Epithelial cell of prostate (primary cell): Measurements from ENCODE around the gene TRIB2.
"Not testable (repeated sequence)": the region's sequence is repeated elsewhere in the genome, so short reads cannot be mapped to it uniquely, and the experiment has no call there.

Experiments
- DNase-seq: peaks from one replicate; pipeline ENCODE4 v3.0.0-alpha.2; 2011; ENCODE audit warnings: low read depth, low spot score
- H3K27ac ChIP-seq: fragments of 450-650 bp; 2 replicates; pipeline ENCODE4 v1.5.1; 2017; ENCODE audit warnings: mild to moderate bottlenecking

TRIB2 gene

DNA sequence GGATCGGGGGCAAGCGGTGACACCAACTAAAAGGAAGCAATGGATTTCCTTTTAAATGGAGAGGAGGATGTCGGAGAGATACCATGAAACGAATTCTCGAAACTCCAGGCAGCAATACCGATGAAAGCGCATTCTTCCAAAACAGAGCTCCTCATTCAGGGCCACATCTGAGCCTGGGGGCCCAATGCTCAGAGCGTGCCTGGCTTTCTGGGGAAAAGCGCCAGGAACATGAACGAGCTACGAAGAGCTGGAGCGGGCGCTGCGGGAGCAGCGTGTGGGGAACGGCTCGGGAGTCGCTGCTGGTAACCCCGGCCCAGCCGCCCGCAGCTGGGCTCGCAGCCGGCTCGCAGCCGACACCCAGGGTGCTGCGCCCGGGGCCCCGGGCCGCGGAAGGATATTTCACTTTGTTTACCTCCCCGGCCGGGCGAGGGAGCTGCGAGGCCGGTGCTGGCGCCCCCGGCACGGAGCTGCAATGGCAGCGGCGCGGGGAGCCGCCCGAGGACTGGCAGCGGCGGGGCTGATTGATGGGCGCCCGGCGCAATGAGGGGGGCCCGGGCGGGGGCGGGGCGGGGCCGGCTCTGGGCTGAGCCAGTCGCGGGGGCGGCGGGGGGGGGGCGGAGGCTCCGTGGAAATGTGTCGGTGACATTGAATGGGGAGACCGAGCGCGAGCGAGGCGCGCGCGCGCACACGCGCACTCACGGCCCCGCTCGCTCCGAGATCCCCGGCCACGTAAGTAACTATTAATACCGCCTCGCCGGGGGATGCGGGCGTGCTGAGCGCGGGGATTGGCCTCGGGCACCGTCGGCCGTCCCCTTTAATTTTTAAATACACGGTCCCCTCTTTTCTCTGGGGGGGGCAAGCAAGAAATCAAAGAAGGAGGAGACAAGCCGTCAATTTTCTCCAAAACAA, at the start of gene TRIB2:
TSS of gene TRIB2 (plus strand) at position 655 of the 909 bp plus-strand sequence. CDS start 1,372 bp downstream, outside the sequence.
- DNase-seq = peak; percentile 43
- peak within 1 kb of the TSS; percentile 81 for H3K27ac ChIP-seq

DNA sequence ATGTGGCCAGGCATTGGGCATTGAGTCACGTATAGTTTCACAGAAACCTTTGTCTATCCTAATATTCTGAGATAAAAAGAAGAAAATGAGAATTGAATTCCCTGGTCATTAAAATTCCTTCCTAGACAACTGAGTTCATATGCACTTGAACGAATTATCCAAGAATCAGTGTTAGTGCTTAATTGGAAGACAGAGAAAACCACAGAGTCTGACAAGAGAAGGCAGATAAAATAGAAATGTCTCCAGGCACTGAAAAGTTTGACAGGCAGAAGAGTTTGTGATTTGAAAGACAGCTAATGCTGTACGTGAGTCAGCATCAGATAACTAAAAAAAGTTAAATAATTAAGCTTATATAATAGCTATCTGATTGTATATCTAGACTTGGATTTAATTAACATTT, 47.7 kb upstream of the TRIB2 start:
- DNase-seq = no peak

DNA sequence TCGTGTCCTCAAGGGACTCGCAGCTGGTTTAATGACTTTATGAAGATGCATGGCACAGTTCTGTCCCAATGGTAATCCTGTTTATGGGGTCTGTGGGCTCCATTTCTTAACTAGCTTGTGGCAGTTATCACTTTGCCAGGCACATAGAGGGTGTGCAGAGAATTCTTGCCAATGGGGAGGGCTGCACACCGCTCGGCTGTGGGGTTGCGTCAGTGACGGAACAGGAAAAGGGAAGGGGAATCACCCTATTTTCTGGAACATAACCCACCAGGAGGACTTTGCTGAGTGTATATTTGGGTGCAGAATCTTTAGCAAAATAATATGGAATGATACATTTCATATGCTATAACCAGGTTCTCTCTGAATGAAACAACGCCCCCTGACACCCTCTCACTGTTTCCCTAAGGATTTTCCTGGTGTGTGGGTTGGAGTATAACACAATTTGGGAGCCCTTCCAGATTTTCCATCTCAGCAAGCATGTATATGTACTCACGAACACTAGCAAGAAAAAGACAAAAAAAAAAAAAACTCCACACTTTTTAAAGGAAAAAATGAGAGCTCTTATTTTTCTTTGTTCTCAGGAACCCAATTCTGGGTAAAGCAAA, 43.9 kb upstream of the TRIB2 start:
- H3K27ac ChIP-seq = no peak overlapping the region
- no peak for DNase-seq

More for the DNA sequence above, 47.7 kb upstream of the TRIB2 start:
- no peak overlapping the region for H3K27ac ChIP-seq

DNA sequence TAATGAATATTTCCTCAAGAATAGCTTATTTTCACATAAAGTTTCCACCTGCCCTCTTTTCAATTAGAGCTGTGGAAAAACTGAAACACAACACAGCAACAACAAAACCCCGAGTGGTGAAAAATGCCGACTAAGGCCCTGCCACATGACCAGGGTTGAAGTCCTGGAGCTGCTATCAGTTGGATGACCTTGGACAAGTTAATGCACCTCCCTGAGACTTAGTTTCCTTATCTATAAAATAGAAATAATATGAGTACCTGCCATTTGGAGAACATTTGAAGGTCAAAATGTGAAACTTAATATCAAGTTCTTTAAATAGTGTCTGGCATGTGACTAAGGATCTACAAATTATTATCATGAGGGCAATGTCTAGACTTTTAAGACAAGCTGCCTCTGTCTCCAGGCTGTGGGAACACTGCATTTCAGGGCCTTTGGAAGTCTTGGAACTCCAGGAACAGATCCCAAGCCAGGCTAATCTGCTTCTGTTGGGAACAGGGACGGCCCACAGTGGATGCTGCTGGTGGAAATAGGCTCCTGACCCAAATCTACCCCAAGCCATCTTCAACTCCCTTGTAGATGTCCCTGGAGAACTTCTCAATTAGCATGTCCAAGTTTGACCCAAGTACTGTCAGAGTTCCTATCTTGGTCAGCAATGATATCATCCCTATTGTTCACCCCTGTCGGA, 42.0 kb upstream of the TRIB2 start:
- DNase-seq = no peak
- no peak overlapping the region for H3K27ac ChIP-seq

DNA sequence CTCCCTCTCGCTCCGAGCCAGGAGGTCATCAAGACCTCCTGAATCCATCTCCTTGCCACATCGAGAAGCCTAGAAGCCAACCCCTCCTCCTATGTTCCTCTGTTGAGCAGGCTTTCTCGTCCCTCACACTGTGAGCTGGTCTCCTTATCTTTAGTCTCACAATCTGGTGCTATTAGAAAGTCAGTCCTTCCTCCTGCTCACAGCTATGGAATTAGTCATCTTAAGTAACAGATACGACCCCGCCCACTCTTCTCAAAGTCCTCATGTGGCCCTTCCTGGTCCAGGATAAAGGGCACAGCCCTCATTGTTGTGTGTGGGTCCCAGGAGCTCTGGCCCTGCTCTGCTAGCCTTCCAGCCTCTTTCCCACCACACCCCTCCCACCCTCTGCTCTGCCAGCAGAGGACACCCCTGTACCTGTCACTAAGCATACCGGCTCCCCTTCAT, 41.4 kb upstream of the TRIB2 start:
- no peak overlapping the region for H3K27ac ChIP-seq
- no peak for DNase-seq

DNA sequence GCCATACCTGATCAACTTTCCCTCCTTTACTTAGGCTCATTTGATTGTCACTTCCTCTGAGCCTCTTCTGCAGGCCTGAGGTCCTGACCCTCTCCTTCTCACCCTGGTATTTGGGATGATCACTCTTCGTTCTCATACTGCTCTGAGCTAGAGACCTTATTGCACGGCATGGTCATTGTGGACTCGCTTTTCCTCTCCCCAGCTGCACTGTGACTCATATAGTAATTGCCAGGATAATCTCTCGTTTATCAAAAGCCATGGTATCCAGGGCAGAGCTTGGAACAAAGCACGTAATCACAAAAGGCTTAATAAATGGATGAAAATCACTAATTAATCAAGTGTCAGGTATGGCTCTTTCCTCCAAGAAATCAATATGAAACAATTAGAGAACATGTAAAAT, 40.9 kb upstream of the TRIB2 start:
- no peak overlapping the region for H3K27ac ChIP-seq
- no peak for DNase-seq

DNA sequence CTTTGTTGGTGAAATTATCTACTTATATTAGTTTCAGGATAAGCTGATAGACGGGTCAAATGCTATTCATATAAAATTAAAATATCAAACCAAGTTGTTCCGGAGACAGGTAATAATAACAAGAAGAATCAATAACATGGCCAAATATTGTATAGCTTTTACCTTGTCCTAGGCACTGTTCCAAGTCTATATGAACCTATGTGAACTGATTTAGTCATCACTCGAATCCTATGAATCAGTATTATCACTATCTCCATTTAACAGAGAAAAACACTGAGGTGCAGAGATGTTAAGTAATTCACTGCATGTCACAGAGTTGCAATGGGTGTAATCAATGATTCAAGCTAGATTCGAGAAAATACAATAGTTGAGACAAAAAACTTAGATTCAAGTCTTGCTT, 40.0 kb upstream of the TRIB2 start:
- DNase-seq = no peak
- H3K27ac ChIP-seq = no peak overlapping the region

DNA sequence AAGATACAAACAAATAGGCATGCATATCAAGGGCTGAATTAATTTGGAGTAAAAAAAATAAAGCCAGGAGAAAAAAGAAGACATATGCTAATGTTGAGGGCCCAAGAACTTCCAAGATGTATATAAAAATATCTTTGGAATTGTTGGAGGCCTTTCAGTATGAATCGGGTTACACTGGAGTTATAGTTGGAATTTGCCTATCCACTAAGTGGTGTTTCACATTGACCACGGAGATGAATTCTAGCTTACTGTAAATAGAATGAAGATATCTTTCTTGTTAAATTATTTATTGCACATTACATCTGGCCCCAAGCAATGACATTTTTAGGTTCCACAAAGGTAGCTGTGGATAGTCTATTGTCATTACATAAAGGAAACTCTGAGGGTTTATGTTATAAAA, 38.5 kb upstream of the TRIB2 start:
- H3K27ac ChIP-seq = no peak overlapping the region
- DNase-seq = no peak

DNA sequence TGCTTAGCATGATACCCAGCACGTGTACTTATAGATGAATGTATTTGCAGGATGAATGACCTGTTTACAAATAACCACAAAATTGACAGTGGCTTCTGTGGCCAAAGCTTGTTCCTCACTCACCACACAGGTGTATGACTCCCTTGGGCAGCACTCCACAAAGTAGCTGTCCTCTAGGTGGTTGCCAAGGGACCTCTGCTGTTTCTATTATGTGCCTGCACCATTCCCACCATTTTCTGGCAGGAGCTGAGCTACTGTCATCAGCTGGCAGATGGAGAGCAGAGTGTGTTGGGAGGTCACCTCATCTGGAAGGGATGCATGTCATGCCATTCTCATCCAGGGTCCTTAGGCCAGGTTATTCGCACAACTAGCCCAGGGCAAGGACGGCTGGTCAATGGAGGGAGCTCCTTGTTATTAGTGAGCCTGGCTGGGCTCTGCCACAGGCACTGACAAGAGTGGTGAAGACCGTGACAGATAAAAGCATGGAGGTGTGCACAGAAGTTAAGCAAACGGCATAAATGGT, 37.1 kb upstream of the TRIB2 start:
- no peak overlapping the region for H3K27ac ChIP-seq
- no peak for DNase-seq

DNA sequence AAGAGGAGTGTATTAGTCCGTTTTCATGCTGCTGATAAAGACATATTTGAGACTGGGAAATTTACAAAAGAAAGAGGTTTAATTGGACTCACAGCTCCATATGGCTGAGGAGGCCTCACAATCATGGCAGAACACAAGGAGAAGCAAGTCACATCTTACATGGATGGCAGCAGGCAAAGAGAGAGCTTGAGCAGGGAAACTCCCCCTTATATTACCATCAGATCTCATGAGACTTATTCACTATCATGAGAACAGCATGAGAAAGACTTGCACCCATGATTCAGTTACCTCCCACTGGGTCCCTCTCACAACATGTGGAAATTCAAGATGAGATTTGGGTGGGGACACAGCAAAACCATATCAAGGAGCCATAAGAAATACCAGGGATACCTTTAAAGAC, 36.6 kb upstream of the TRIB2 start:
- not testable (repeated sequence) for DNase-seq

DNA sequence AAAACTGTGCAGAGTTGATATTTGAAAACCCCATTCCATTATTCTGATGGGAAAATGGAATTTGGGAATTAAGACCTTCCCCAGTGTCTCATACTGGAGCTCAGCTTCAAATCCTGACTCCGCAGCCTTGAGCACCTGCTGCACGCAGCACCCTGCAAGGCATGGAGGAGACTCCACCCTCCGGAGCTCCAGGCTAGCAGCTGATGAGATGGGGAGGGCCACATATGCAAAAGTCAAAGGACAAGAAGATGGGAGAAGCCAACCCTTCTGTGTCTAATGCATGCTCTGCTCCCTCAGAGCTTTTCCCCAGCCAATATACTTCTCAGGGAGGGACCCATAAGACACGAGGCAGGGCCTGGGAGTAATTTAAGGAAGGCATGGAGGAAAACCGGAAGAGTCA, 34.7 kb upstream of the TRIB2 start:
- DNase-seq = no peak
- H3K27ac ChIP-seq = no peak overlapping the region

More for the DNA sequence above, 36.6 kb upstream of the TRIB2 start:
- H3K27ac ChIP-seq = not testable (repeated sequence)

DNA sequence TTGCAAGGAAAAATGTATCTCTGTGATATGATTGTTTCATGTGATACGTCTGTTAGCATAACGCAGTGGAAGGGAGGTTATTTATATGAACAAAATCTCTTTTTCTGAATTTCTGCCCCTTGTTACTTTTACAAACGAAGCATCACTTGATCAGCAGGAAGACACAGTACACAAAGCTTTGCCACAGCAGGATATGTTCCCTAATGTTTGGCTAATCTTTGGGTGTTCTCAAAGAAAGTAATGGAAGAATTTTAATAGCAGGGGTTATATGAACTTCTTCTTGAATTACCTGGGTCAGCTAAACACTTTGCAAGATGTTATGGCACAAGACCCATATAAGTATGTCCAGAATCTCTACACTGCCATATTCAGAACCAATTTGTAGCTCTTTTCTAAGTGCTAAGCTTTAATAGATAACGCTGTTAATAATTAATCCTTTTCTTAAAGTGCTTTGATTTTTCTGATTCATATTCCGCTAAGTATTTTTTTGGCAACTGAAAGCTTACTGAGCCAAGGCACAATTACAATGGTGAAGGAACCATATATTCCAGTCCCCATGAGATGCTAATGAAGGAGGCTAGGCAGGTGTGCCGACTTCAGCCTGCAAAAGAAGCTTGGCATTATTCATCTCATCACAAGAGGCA, 33.2 kb upstream of the TRIB2 start:
- no peak for DNase-seq
- no peak overlapping the region for H3K27ac ChIP-seq

DNA sequence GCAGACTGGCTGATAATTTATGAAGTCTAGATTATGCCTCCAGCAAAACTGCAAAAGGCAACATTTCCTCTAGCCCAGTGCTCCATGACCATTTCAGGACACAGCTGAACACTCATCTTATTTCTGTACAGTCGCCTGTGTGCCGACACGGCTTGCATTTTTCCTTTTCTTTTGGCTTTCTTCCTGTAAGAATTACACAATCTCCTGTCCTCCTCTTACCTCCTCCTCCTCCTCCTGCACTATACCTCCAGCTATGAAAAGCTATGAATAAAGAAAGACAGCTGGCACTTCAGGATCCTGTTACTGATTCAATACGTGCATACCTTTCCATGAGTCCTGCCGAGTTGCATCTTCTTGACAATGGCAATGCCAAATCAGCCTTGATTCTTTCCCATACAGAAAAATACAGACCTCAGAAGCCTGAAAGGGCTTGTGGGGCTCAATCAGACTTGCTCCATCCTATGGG, 32.2 kb upstream of the TRIB2 start:
- DNase-seq = peak; percentile 34
- H3K27ac ChIP-seq = peak overlapping the region; percentile 1

DNA sequence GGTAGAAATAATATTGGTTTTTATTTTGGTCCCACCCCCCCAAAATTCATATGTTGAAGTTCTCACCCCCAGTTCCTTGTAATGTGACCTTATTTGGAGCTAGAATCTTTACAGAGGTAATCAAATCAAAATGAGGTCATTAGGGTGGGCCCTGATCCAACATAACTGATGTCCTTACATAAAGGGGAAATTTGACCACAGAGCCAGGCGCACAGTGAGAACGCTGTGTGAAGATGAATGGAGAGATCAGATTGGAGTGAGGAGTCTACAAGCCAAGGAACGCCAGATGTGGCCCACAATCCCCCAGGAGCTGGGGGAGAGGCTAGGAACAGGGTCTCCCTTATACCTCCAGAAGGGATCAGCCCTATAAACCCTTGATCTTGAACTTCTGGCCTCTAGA, 31.6 kb upstream of the TRIB2 start:
- DNase-seq = no peak
- H3K27ac ChIP-seq = no peak overlapping the region

DNA sequence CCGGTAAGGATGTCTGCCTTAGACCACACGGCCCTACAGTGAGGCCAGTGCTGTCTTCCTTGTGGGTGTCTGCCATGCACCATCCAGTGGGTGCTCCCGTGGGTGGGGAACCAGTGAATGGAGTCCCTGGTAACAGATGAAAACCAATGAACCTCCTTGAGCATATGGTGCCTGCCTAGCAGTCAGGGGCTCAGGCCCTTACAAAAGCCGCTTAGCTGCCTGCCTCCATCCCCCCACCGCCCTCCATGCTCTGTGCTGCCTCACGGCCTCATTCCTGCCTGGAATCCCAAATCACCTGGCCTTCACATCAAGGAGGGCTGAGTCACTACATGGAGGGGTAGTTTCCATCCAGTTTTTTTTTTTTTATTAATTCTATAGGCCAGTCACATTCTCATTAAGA, 30.8 kb upstream of the TRIB2 start:
- H3K27ac ChIP-seq = no peak overlapping the region
- DNase-seq = no peak

DNA sequence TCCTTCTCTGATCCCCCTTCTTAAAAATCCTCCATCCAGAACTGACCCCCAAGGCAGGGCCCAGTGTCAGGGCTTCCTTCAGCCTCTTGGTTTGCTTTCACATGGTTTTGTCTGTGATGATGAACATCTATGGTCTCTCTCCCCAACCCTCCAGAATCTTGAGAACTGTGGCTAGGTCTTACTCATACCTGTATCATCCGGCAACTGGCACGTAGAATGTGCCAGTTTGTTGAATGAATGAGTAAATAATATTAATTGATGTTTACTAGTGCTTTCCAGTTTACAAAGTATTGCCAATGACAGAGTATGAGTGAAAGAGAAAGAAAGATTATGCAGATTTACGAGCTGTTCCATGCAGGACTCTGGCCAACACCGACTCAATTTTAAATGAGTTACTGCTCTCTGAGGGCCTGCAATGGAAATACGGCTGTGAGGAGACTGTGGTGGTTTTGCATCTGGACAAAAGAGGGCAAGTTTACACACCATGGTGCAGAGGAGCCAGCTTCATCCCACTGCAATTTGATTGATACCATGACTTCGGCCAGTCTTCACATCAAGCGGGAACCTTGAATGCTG, 29.9 kb upstream of the TRIB2 start:
- no peak overlapping the region for H3K27ac ChIP-seq
- peak; percentile 58 for DNase-seq

DNA sequence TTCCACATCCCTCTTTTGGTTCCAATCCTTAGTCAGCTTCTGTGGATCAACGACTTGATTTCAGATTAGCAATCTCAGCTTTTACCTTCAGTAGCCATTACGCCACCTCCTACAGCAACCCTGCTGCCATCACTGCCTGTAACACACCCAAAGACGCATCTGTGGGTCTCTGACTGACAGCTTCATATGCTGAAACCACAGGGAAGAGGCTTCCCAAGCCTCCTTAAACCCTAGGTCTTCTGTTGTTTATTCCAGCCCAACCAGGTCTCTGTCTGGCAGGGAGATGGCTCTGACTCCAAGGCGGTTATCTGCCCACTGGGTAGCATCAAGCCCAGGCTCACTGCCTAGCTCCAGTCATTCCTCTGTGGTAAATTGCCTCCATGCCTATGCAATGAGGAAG, 28.6 kb upstream of the TRIB2 start:
- DNase-seq = no peak
- no peak overlapping the region for H3K27ac ChIP-seq

DNA sequence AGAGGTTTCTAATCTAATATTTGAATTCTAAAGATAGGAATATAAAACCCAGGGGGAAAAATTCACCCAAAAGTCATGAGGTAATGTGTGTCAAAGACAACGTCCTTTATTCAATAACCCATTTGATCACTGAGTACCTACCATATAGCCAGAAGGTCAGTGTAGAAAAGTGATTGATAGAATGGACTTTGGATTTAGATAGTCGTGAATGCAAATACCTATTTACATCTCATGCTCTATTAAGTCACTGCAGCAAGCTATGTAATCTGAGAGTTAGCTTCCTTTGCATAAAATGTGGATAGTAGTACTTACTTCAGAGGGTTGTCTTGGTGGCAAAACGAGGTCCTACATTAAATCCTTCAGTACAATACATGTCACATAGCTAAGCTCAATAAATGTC, 27.8 kb upstream of the TRIB2 start:
- DNase-seq = no peak
- H3K27ac ChIP-seq = no peak overlapping the region

DNA sequence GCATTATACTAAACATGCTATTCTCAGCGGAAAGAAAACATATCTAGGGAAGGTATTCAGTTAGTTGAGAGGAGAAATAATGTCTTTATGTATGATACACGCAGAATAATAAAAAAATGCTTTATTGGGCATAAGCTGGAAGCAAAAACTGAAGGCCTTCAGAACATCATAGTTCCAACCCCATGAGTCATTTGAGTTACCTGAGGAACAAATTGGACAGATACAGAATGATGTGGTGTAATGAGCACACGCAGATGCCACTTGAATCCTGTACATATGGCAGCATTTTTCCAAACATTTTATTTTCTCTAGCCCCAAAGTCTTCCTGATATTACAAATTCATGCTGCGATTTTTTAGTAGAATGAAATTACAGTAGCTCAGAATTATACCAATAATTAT, 23.2 kb upstream of the TRIB2 start:
- no peak for DNase-seq
- H3K27ac ChIP-seq = no peak overlapping the region
